ENCODE results near the gene PDE4A.
A peak's percentile ranks its signal among the peaks of the same experiment; 100 is the strongest.
"Not testable (repeated sequence)": the region's sequence is repeated elsewhere in the genome, so short reads cannot be mapped to it uniquely, and the experiment has no call there.

Gene PDE4A

GRCh38 chr19:10404888-10405820 lies 15.2 kb upstream of the PDE4A start:
- peak overlapping the region; percentile 99 to 100 for H3K4me3 ChIP-seq (replicated peaks in 1 of 2; ENCODE audit: low read depth in 2 of 2, low read length in 2 of 2)
- DNase-seq (ENCODE audit: low read depth in 2 of 2), result no peak
- no peak for TF ChIP-seq CTCF (IDR thresholded peaks at IDR 0.05; ENCODE audit: low read depth, low read length)

- no peak for DNase-seq (ENCODE audit: low read depth in 2 of 2)
- no peak overlapping the region for H3K4me3 ChIP-seq (replicated peaks in 1 of 2; ENCODE audit: low read depth in 2 of 2, low read length in 2 of 2)
- no peak for TF ChIP-seq CTCF (IDR thresholded peaks at IDR 0.05; ENCODE audit: low read depth, low read length)
Observed at GRCh38 chr19:10406191-10406590, 14.1 kb upstream of the PDE4A start.

DNA sequence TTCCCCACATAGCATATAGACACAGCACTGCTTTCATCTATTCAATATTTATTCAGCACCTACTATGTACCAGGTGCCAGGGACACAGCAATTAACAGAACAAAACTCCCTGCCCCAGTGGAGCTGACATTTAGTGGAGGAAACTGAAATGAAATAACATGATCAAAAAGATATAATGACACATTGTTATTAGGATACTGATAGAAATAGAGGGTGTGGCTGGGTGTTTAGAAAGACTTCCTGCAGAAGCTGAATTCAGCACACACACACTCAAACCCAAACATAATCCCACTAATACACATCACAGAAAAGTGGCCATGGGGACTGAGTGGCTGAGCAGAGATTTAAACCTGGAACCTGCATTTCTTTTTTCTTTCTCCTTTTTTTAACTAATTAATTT lies 13.2 kb upstream of the PDE4A start:
- H3K4me3 ChIP-seq (replicated peaks in 1 of 2; ENCODE audit: low read depth in 2 of 2, low read length in 2 of 2), result no peak overlapping the region
- no peak for DNase-seq (ENCODE audit: low read depth in 2 of 2)
- no peak for TF ChIP-seq CTCF (IDR thresholded peaks at IDR 0.05; ENCODE audit: low read depth, low read length)

DNA sequence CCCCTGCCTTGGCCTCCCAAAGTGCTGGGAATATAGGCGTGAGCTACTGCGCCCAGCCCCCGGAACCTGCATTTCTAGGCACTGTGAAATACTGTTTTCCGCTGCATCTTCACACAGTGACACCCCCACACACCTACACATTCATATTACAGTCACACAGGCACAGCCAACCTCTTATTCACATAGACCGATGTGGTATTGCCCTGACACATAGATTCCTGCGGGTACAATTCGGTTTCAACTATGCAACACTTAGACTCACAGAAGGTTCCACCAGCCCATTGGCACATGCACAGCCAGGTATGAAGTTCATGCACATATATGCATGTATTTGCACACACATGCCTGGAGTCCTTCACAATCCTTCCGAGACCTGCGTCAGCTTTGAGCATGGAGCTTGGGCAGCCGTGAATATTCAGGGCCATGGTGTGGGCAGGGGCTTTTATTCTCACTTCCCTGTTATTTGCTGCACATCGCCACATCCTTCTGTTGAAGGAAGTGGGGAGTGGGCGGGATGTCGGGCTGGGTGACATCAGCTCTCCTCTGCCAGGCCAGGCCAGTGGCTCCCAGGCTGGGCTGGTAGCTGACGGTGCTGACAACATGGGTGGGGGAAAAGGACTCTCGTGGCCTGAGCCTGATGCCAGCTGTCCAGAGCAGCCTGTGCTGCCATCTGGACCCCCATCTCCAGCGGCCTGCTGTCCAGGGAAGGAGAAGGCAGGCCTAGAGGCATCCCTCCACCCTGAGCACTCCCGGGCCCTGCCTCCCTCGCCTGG lies 11.6 kb upstream of the PDE4A start:
- DNase-seq (ENCODE audit: low read depth in 2 of 2), result no peak
- H3K4me3 ChIP-seq (replicated peaks in 1 of 2; ENCODE audit: low read depth in 2 of 2, low read length in 2 of 2), result no peak overlapping the region
- TF ChIP-seq CTCF (IDR thresholded peaks at IDR 0.05; ENCODE audit: low read depth, low read length), result no peak

- not testable (repeated sequence) for DNase-seq (ENCODE audit: low read depth in 2 of 2); H3K4me3 ChIP-seq (replicated peaks in 1 of 2; ENCODE audit: low read depth in 2 of 2, low read length in 2 of 2)
Observed at GRCh38 chr19:10411224-10411623, 9.1 kb upstream of the PDE4A start.

GRCh38 chr19:10412257-10412977 lies 7.9 kb upstream of the PDE4A start:
- H3K4me3 ChIP-seq (replicated peaks in 1 of 2; ENCODE audit: low read depth in 2 of 2, low read length in 2 of 2), result no peak overlapping the region
- DNase-seq (ENCODE audit: low read depth in 2 of 2), result no peak
- no peak for TF ChIP-seq CTCF (IDR thresholded peaks at IDR 0.05; ENCODE audit: low read depth, low read length)

DNA sequence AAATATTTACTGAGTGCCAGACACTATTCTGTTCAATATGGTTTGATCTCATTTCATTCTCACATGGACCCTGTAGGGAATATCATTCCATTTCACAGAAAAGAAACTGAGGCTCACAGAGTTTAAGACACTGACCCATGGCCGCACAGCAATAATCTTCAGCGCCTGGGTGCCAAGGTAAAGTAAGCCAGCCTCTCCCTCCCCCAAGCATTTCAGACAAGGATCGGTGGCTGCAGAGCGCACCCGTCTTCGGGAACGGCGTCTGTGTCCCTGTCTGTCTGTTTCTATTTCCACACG lies 4.3 kb upstream of the PDE4A start:
- DNase-seq (ENCODE audit: low read depth in 2 of 2), result no peak
- TF ChIP-seq CTCF (IDR thresholded peaks at IDR 0.05; ENCODE audit: low read depth, low read length), result no peak
- peak overlapping the region; percentile 63 to 68 for H3K4me3 ChIP-seq (replicated peaks in 1 of 2; ENCODE audit: low read depth in 2 of 2, low read length in 2 of 2)
